Activated CD4-positive, alpha-beta T cell treated with anti-CD3 and anti-CD28 coated beads, Interleukin-2, amount 10 ng/mL, durations not matched to agents 24 days and 14 days (primary cell): ENCODE measurements around the gene ERP27. TPM values are rescaled to one million over a fixed set of nuclear protein-coding genes. Genes with fewer than 3 reads are reported as not detected.

Source experiments
- DNase-seq: peaks from one replicate; pipeline ENCODE4 v3.0.0; 2022
- H3K27ac Mint-ChIP-seq: one replicate; pipeline ENCODE4 v1.8.0; 2022; ENCODE audit warnings: mild to moderate bottlenecking, mixed read lengths
- H3K27me3 Mint-ChIP-seq: one replicate; pipeline ENCODE4 v1.8.0; 2022; ENCODE audit warnings: mixed read lengths
- H3K36me3 Mint-ChIP-seq: one replicate; pipeline ENCODE4 v1.8.0; 2022; ENCODE audit warnings: low read depth, mild to moderate bottlenecking, mixed read lengths
- H3K4me1 Mint-ChIP-seq: one replicate; pipeline ENCODE4 v1.8.0; 2021; ENCODE audit warnings: mixed read lengths
- H3K4me3 Mint-ChIP-seq: one replicate; pipeline ENCODE4 v1.8.0; 2022; ENCODE audit warnings: mild to moderate bottlenecking, moderate library complexity, mixed read lengths
- H3K9me3 Mint-ChIP-seq: one replicate; pipeline ENCODE4 v1.8.0; 2021; ENCODE audit warnings: mixed read lengths
- intact Hi-C: fragments of 100-400 bp; cut with micrococcal nuclease; formaldehyde crosslinking; loops from one replicate; pipeline ENCODE4 v1.15.1; 2023
- total RNA-seq: library from RNA; stranded (reverse); gene quantifications from 2 replicates; pipeline ENCODE4 v1.2.3, GENCODE V29; 2022

Gene ERP27
- total RNA-seq, 1 donor from 2014 or later = 1.8 TPM

DNA sequence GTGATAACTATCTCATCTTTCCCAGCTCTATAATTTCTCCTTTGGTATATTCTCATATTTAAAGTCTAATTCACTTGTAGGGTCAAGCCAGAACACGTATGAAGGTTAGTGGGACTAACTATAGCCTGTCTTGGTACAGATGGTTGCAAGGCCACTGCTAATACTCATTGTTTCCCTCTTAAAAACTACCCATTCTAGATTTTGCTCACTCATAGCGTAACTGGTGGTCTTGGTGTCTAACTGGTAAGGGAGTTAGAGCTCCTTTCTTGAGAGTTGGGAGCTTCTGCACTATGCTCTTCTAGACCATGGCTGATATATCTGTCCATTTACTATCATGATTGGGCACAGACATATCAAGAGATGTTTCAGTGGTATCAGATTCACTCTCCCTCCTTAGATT lies 61.5 kb downstream of the ERP27 start:
- no peaks in the 10 kb centered on the region for H3K27me3 Mint-ChIP-seq
- intact Hi-C loops = no loop called here
- no peak for DNase-seq
- H3K36me3 Mint-ChIP-seq = no peaks in the 10 kb centered on the region
- H3K9me3 Mint-ChIP-seq = peaks cover 18% of the 10 kb centered on the region
- H3K27ac Mint-ChIP-seq = no peak overlapping the region
- H3K4me3 Mint-ChIP-seq = no peak overlapping the region
- peaks cover 8% of the 10 kb centered on the region for H3K4me1 Mint-ChIP-seq

DNA sequence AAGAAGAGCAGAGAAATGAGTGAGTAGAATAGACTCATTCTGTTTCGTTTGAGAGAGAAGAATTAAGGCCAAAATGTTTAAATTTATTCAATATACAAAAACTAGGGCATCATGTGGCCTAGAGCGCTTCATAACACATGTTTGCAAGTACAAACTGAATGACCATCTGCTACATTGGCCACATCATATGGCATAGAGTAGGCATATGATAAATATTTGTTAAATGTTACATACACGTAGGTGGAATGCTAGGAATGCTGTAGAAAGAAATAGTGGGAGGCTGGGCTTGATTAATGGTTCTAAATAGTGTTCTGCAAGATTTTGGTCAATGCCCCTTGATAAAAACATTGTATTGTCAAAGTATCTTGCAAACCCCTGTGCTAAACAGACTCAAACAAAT lies 63.5 kb downstream of the ERP27 start:
- no peak overlapping the region for H3K4me3 Mint-ChIP-seq
- H3K9me3 Mint-ChIP-seq = peaks cover 13% of the 10 kb centered on the region
- H3K4me1 Mint-ChIP-seq = no peaks in the 10 kb centered on the region
- intact Hi-C loops = no loop called here
- H3K27ac Mint-ChIP-seq = no peak overlapping the region
- no peak for DNase-seq
- H3K27me3 Mint-ChIP-seq = no peaks in the 10 kb centered on the region
- no peaks in the 10 kb centered on the region for H3K36me3 Mint-ChIP-seq

- H3K9me3 Mint-ChIP-seq = peaks cover 7% of the 10 kb centered on the region
- no peaks in the 10 kb centered on the region for H3K36me3 Mint-ChIP-seq
- no peak overlapping the region for H3K27ac Mint-ChIP-seq
- no peaks in the 10 kb centered on the region for H3K27me3 Mint-ChIP-seq
- no peak overlapping the region for H3K4me3 Mint-ChIP-seq
- H3K4me1 Mint-ChIP-seq = no peaks in the 10 kb centered on the region
- intact Hi-C loops = no loop called here
- no peak for DNase-seq
These were observed 64.7 kb downstream of the ERP27 start for GRCh38 chr12:14873440-14874185.

- peaks cover 12% of the 10 kb centered on the region for H3K9me3 Mint-ChIP-seq
- no peak for DNase-seq
- H3K36me3 Mint-ChIP-seq = no peaks in the 10 kb centered on the region
- no peak overlapping the region for H3K27ac Mint-ChIP-seq
- H3K4me1 Mint-ChIP-seq = no peaks in the 10 kb centered on the region
- no peak overlapping the region for H3K4me3 Mint-ChIP-seq
- H3K27me3 Mint-ChIP-seq = no peaks in the 10 kb centered on the region
- intact Hi-C loops = no loop called here
These were observed 66.5 kb downstream of the ERP27 start for GRCh38 chr12:14871886-14872285.

GRCh38 chr12:14871247-14871646 lies 67.1 kb downstream of the ERP27 start:
- no peak overlapping the region for H3K4me3 Mint-ChIP-seq
- H3K27me3 Mint-ChIP-seq = no peaks in the 10 kb centered on the region
- no peaks in the 10 kb centered on the region for H3K36me3 Mint-ChIP-seq
- no peaks in the 10 kb centered on the region for H3K4me1 Mint-ChIP-seq
- no peak overlapping the region for H3K27ac Mint-ChIP-seq
- intact Hi-C loops = no loop called here
- DNase-seq = no peak
- H3K9me3 Mint-ChIP-seq = peaks cover 12% of the 10 kb centered on the region

GRCh38 chr12:14868916-14869506 lies 69.3 kb downstream of the ERP27 start:
- Mint-ChIP-seq H3K36me3 (no peaks in the 10 kb centered on the region), H3K9me3 (peaks cover 23% of the 10 kb centered on the region), H3K27ac (no peak overlapping the region), H3K4me3 (no peak overlapping the region), H3K4me1 (no peaks in the 10 kb centered on the region), H3K27me3 (peaks cover 7% of the 10 kb centered on the region)
- no peak for DNase-seq
- intact Hi-C loops = no loop called here

Other genes with a start within 250 kb of the ERP27 start
- not detected in 2 replicates for gene GUCY2C, start 241.9 kb downstream of the ERP27 start, total RNA-seq
- gene WBP11, start 135.1 kb downstream of the ERP27 start, total RNA-seq = 136 and 138 TPM in 2 replicates
- gene C12orf60, start 134.9 kb downstream of the ERP27 start, total RNA-seq = 2.2 and 3.0 TPM in 2 replicates
- gene SMCO3, start 124.4 kb downstream of the ERP27 start, total RNA-seq = not detected in 2 replicates
- not detected in 2 replicates for gene ART4, start 95.0 kb downstream of the ERP27 start, total RNA-seq
- gene MGP, start 52.7 kb downstream of the ERP27 start, total RNA-seq = not detected in 2 replicates
- gene ARHGDIB, start 23.1 kb upstream of the ERP27 start, total RNA-seq = 452 TPM in 2 replicates
- gene PDE6H, start 34.5 kb upstream of the ERP27 start, total RNA-seq = not detected in 2 replicates